HL-60/S4 treated with phorbol 12-myristate 13-acetate at 8.2 ng/mL for 4 days and 3 days (cell line): Measurements from ENCODE around the gene FAAP20.

Source experiments
- in situ Hi-C: fragments of 300-500 bp; cut with MboI; formaldehyde crosslinking; loops from 2 replicates; pipeline ENCODE4 v1.15.0; 2022; ENCODE audit warnings: low sequenced_read_pairs

Gene FAAP20

GRCh38 chr1:2212532-2213491 is 18.2 kb upstream of the FAAP20 start:
- in situ Hi-C loops = no loop called here

GRCh38 chr1:2212274-2212531 is 17.6 kb upstream of the FAAP20 start:
- in situ Hi-C loops = no loop called here

- in situ Hi-C loops = no loop called here
Measured at GRCh38 chr1:2210786-2211185, 16.2 kb upstream of the FAAP20 start.

- in situ Hi-C loops = no loop called here
Measured at GRCh38 chr1:2210084-2210653, 15.6 kb upstream of the FAAP20 start.

- in situ Hi-C loops = no loop called here
Measured at GRCh38 chr1:2209400-2210083, 15.0 kb upstream of the FAAP20 start.

- in situ Hi-C loops = no loop called here
Measured at GRCh38 chr1:2208309-2209239, 14.0 kb upstream of the FAAP20 start.

- in situ Hi-C loops = no loop called here
Measured at GRCh38 chr1:2206813-2207487, 12.4 kb upstream of the FAAP20 start.

- in situ Hi-C loops = no loop called here
Measured at GRCh38 chr1:2205191-2205952, 10.8 kb upstream of the FAAP20 start.

GRCh38 chr1:2204415-2205190 is 10.0 kb upstream of the FAAP20 start:
- in situ Hi-C loops = no loop called here

- in situ Hi-C loops = no loop called here
Measured at GRCh38 chr1:2203671-2204414, 9.3 kb upstream of the FAAP20 start.

GRCh38 chr1:2202843-2203601 is 8.4 kb upstream of the FAAP20 start:
- in situ Hi-C loops = no loop called here

- in situ Hi-C loops = no loop called here
Measured at GRCh38 chr1:2202008-2202575, 7.5 kb upstream of the FAAP20 start.

GRCh38 chr1:2201062-2201461 is 6.5 kb upstream of the FAAP20 start:
- in situ Hi-C loops = no loop called here

- in situ Hi-C loops = no loop called here
Measured at GRCh38 chr1:2200308-2200943, 5.9 kb upstream of the FAAP20 start.

GRCh38 chr1:2199042-2199810 is 4.7 kb upstream of the FAAP20 start:
- in situ Hi-C loops = loop anchor here (10.0 to 25.0 kb wide), 2 partner anchors 176 to 338 kb away; partner anchors contain the start of genes HES5 and PANK4

GRCh38 chr1:2198571-2198970 is 4.0 kb upstream of the FAAP20 start:
- in situ Hi-C loops = loop anchor here (10.0 to 25.0 kb wide), 2 partner anchors 176 to 339 kb away; partner anchors contain the start of genes HES5 and PANK4
